ENCODE measurements around the gene AMACR. TPM values are rescaled to one million over a fixed set of nuclear protein-coding genes. Genes with fewer than 3 reads are reported as not detected.

AMACR gene
- total and polyA plus RNA-seq, 2 experiments from 2014 or later = 6.7 to 12.6 TPM

Small RNA genes lying within 50 kb of the gene (small RNA-seq; reads per million reads assigned to genes)
- not detected for gene AC139783.1 (ENCODE audit: low replicate concordance)

Other genes starting within 250 kb of the AMACR start
- gene ADAMTS12, start 116.1 kb downstream of the AMACR start, total RNA-seq (2014; rRNA removed; shearing (Covaris generic)) = 12.4 and 17.1 TPM in 2 replicates
- 8.6 and 9.1 TPM in 2 replicates for gene ADAMTS12, start 116.1 kb downstream of the AMACR start, polyA plus RNA-seq (2016; fragmentation: Nextera tagmentation; extraction: Ambion mirVana)
- 0.23 TPM in 1 of 2 replicates, not detected in the other for gene RXFP3, start 71.7 kb downstream of the AMACR start, total RNA-seq (2014; rRNA removed; shearing (Covaris generic))
- not detected in 2 replicates for gene RXFP3, start 71.7 kb downstream of the AMACR start, polyA plus RNA-seq (2016; fragmentation: Nextera tagmentation; extraction: Ambion mirVana)
- gene SLC45A2, start 23.4 kb downstream of the AMACR start, total RNA-seq (2014; rRNA removed; shearing (Covaris generic)) = not detected in 2 replicates
- not detected in 2 replicates for gene SLC45A2, start 23.4 kb downstream of the AMACR start, polyA plus RNA-seq (2016; fragmentation: Nextera tagmentation; extraction: Ambion mirVana)
- 0.97 and 1.7 TPM in 2 replicates for gene C1QTNF3, start 35.2 kb upstream of the AMACR start, total RNA-seq (2014; rRNA removed; shearing (Covaris generic))
- 0.97 and 2.0 TPM in 2 replicates for gene C1QTNF3, start 35.2 kb upstream of the AMACR start, polyA plus RNA-seq (2016; fragmentation: Nextera tagmentation; extraction: Ambion mirVana)